GM12878 (cell line): ENCODE measurements around the gene CAMTA1. TPM values are rescaled to one million over a fixed set of nuclear protein-coding genes. Genes with fewer than 3 reads are reported as not detected.

Experiments
- ATAC-seq: fragments of 200-7000 bp; cut with Tn5 transposase; 3 replicates; pipeline ENCODE4 v1.9.1; 2020; ENCODE audit warnings: mild to moderate bottlenecking, moderate library complexity
- BruUV-seq: library from RNA; stranded (reverse); fragments of 400-500 nt; replicated peaks from 2 replicates; lab custom pipeline; 2021; lab: Mats Ljungman, UMichigan
- CTCF ChIA-PET: fragments of 300-600 bp; sonication (Branson Sonifier 250); formaldehyde crosslinking; extraction: SDS; loops from one replicate; lab custom pipeline; 2021; ENCODE audit warnings: inconsistent platforms; lab: Yijun Ruan, JAX
- POLR2A ChIA-PET: fragments of 350-600 bp; formaldehyde crosslinking; extraction: SDS; loops from one replicate; lab custom pipeline; 2021; ENCODE audit warnings: inconsistent platforms; lab: Charles Lee
- RAD21 ChIA-PET: fragments of 300-600 bp; sonication (Branson Sonifier 250); formaldehyde crosslinking; loops from one replicate; lab custom pipeline; 2023; ENCODE audit warnings: antibody characterized with exemption; ENCODE audit not compliant: unreplicated experiment; lab: Charles Lee
- SMC1A ChIA-PET: fragments of 300-600 bp; sonication (Branson Sonifier 250); formaldehyde crosslinking; loops from one replicate; lab custom pipeline; 2023; ENCODE audit not compliant: unreplicated experiment, uncharacterized antibody; lab: Charles Lee
- DNase-seq: peaks from one replicate; pipeline ENCODE4 v3.0.0-alpha.2; 2011; ENCODE audit warnings: low read depth, low spot score
- FAIRE-seq: peaks from 3 replicates; lab custom pipeline; 2011; peaks lifted over from hg19 to GRCh38; lab: Jason Lieb, UNC
- H2AFZ ChIP-seq: 2 replicates; pipeline ENCODE4 v1.6.0; 2011; ENCODE audit warnings: low read depth, low read length, control low read depth; ENCODE audit not compliant: control insufficient read depth
- H3K27ac ChIP-seq: 2 replicates; pipeline ENCODE4 v1.5.1; 2011; ENCODE audit warnings: control low read depth; ENCODE audit not compliant: control insufficient read depth, insufficient read depth
- H3K27me3 ChIP-seq, 2 experiments: replicated peaks in 1 of 2; 2 replicates each; pipeline versions ENCODE4 v1.6.0 to v1.6.1; 2011; ENCODE audit warnings: low read length in 1 of 2; ENCODE audit not compliant: control insufficient read depth in 2 of 2, insufficient read depth in 2 of 2
- H3K36me3 ChIP-seq, 2 experiments: 2 replicates each; pipeline ENCODE4 v1.5.1; 2011; ENCODE audit warnings: low read length in 1 of 2; ENCODE audit not compliant: control insufficient read depth in 2 of 2, insufficient read depth in 2 of 2
- H3K4me1 ChIP-seq: 2 replicates; pipeline ENCODE4 v1.6.1; 2011; ENCODE audit warnings: mild to moderate bottlenecking, low read length, moderate library complexity, mixed read lengths; ENCODE audit not compliant: control insufficient read depth, insufficient read depth
- H3K4me2 ChIP-seq: 2 replicates; pipeline ENCODE4 v1.6.0; 2011; ENCODE audit warnings: control low read depth; ENCODE audit not compliant: control insufficient read depth, insufficient read depth
- H3K4me3 ChIP-seq: fragments of 200-600 bp; sonication (generic); 2 replicates; pipeline ENCODE4 v1.5.1; 2016
- H3K79me2 ChIP-seq: 2 replicates; pipeline ENCODE4 v1.6.0; 2011; ENCODE audit warnings: low read length; ENCODE audit not compliant: control insufficient read depth, insufficient read depth
- H3K9ac ChIP-seq: 2 replicates; pipeline ENCODE4 v1.8.0; 2011; ENCODE audit warnings: low read length, control low read depth, mixed read lengths; ENCODE audit not compliant: control insufficient read depth, insufficient read depth
- H3K9me3 ChIP-seq: replicated peaks from 3 replicates; pipeline ENCODE4 v1.5.1; 2011; ENCODE audit warnings: mild to moderate bottlenecking, low read length; ENCODE audit not compliant: control insufficient read depth, insufficient read depth
- H4K20me1 ChIP-seq: 2 replicates; pipeline ENCODE4 v1.6.0; 2011; ENCODE audit not compliant: control insufficient read depth, insufficient read depth
- BRCA1 ChIP-seq: IDR thresholded peaks from 2 replicates; pipeline ENCODE4 v1.6.1; 2011; ENCODE audit warnings: low read depth, low read length, improper control_type of control experiment
- EZH2 ChIP-seq: IDR thresholded peaks from 2 replicates; pipeline ENCODE4 v1.6.1; 2012; ENCODE audit warnings: low read depth, mild to moderate bottlenecking, control low read depth, inconsistent platforms, low read length, borderline replicate concordance; ENCODE audit not compliant: control insufficient read depth
- MYB ChIP-seq: fragments of 150-350 bp; IDR thresholded peaks from 2 replicates; pipeline ENCODE4 v1.6.1; 2014; ENCODE audit warnings: mild to moderate bottlenecking, low read depth, low read length, borderline replicate concordance
- NR2F1 ChIP-seq: fragments of 450-650 bp; conservative IDR thresholded peaks from 2 replicates; pipeline ENCODE4 v1.6.1; 2017; ENCODE audit warnings: mild to moderate bottlenecking
- RAD51 ChIP-seq: fragments of 450-650 bp; IDR thresholded peaks from 2 replicates; pipeline ENCODE4 v1.6.1; 2016; ENCODE audit warnings: moderate library complexity, mild to moderate bottlenecking, inconsistent platforms
- ZBED1 ChIP-seq: IDR thresholded peaks from 2 replicates; pipeline ENCODE4 v1.6.1; 2016; ENCODE audit warnings: borderline replicate concordance
- WGBS: methylation state at CpG from one replicate; pipeline ENCODE4 v1.1.6; 2016; ENCODE audit warnings: low lambda C conversion rate; ENCODE audit not compliant: insufficient replicate concordance, insufficient coverage; ENCODE audit errors: missing lambda C conversion rate; 5-methylcytosine and 5-hydroxymethylcytosine counted together
- in situ Hi-C: fragments of 300-500 bp; cut with MboI; formaldehyde crosslinking; loops from 9 replicates; pipeline ENCODE4 v1.14.3; 2018; ENCODE audit warnings: mixed read lengths
- intact Hi-C: fragments of 100-400 bp; cut with micrococcal nuclease; formaldehyde crosslinking; loops from one replicate; pipeline ENCODE4 v1.14.2; 2022; ENCODE audit not compliant: unreplicated experiment
- polyA plus RNA-seq, 11 experiments: library from polyadenylated mRNA; depleted of rRNA in 4 of 11; unstranded in 6 of 11; stranded (reverse) in 5 of 11; fragments of >200 nt; fragmentation: Nextera tagmentation in 4 of 11; fragmentation: Illumina TruSeq in 1 of 11; extraction: Ambion mirVana in 4 of 11; extraction: Trizol in 1 of 11; gene quantifications; 1 replicate in 1 of 11; 2 replicates in 10 of 11; pipeline versions ENCODE4 v1.2.1 to v1.2.3, GENCODE V29; 2011 to 2016; ENCODE audit warnings: inconsistent platforms in 2 of 11, missing spikeins in 2 of 11, low read depth in 1 of 11
- total RNA-seq, 4 experiments: library from RNA; depleted of rRNA in 3 of 4; stranded (reverse); fragments of >200 nt in 3 of 4; fragmentation: Illumina TruSeq in 1 of 4; extraction: Trizol in 1 of 4; gene quantifications; 2 replicates each; pipeline versions ENCODE4 v1.2.1 to v1.2.3, GENCODE V29; 2013 to 2021
- TF ChIP-seq, protein P1 (sequence below): fragments of 450-650 bp; IDR thresholded peaks from 2 replicates; pipeline ENCODE4 v1.6.1; 2017; ENCODE audit warnings: mild to moderate bottlenecking, moderate library complexity
- TF ChIP-seq, protein P2 (sequence below): IDR thresholded peaks from 2 replicates; pipeline ENCODE4 v1.6.1; 2012; ENCODE audit warnings: low read depth, low read length, improper control_type of control experiment
- TF ChIP-seq, protein P3 (sequence below): fragments of 450-650 bp; IDR thresholded peaks from 2 replicates; pipeline ENCODE4 v1.6.1; 2014; ENCODE audit warnings: mild to moderate bottlenecking
- TF ChIP-seq, protein P4 (sequence below): fragments of 450-650 bp; IDR thresholded peaks from 2 replicates; pipeline ENCODE4 v1.6.1; 2016; ENCODE audit warnings: mild to moderate bottlenecking

The CAMTA1 gene
- total and polyA plus RNA-seq, 10 of the 15 experiments (the other 5 are each of a cell fraction or from before 2014, with no cell fraction given): 37.7 to 148 (median 76.4) TPM

DNA sequence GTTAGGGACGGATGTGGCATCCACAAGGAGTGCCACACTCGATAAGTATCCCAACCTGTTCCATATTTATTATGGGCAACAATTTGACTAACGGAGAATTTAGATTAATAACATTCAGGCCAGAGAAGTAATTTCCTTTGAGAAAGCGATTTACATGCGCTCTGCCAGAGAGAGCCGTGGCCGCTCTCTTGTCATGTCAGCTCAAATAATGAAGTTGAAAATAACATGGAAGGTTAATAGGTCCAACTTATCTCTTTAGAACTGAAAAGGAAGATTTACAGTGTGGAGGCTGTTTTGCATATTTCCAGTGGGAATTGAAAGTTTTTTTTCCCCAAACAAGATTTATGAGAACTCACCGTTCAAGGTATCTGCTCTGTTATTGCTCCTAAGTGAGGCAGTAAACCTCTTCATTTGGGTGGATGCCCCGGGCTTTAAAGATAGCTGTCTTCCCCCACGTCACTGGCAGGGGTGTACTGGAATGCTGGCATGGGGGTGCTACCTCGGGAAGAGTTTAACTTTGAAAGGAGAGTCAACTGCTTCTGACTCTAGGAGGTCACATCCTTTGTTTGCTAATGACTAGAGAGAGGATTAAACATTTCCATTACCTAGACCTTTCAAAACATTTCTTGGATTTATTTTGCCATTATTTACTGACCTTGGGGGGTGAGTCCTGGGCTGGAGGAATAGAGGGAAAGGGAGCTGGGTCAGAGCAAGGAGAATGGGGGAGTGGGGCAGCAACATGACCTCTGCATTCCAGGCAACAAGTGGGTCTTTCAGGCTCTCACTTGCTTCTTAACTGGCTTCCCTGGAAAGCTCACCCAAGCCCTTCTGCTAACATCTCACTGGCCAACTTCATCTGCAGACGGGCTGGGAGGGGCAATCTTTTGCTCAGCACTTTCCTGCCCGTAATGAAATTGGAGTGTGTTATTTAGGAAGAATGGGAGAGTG, 204.2 kb downstream of the CAMTA1 start:
- no peak for FAIRE-seq
- no peak overlapping the region for H3K27ac ChIP-seq
- in situ Hi-C loops (no loop called here), intact Hi-C loops (no loop called here)
- H3K9ac ChIP-seq: no peak overlapping the region
- SMC1A ChIA-PET: no interaction called here
- no peak for ATAC-seq
- POLR2A ChIA-PET: no interaction called here
- WGBS: 29% methylated on average over 13 of the region's 13 CpGs
- CTCF ChIA-PET: interaction anchor here (0.5 kb wide), 1 partner anchor 658 kb away, joined by 3 read pairs; no protein-coding TSS in a partner anchor
- H3K27me3 ChIP-seq: peaks cover 0 to 3% of the 10 kb centered on the region in 2 experiments; a peak in 2 of 4 replicates
- no peaks in the 10 kb centered on the region for H4K20me1 ChIP-seq
- no peaks in the 10 kb centered on the region for H3K36me3 ChIP-seq
- TF ChIP-seq BRCA1 (no peak), MYB (no peak), ZBED1 (no peak), EZH2 (no peak), NR2F1 (no peak), RAD51 (no peak)
- TF ChIP-seq, protein P1, sequence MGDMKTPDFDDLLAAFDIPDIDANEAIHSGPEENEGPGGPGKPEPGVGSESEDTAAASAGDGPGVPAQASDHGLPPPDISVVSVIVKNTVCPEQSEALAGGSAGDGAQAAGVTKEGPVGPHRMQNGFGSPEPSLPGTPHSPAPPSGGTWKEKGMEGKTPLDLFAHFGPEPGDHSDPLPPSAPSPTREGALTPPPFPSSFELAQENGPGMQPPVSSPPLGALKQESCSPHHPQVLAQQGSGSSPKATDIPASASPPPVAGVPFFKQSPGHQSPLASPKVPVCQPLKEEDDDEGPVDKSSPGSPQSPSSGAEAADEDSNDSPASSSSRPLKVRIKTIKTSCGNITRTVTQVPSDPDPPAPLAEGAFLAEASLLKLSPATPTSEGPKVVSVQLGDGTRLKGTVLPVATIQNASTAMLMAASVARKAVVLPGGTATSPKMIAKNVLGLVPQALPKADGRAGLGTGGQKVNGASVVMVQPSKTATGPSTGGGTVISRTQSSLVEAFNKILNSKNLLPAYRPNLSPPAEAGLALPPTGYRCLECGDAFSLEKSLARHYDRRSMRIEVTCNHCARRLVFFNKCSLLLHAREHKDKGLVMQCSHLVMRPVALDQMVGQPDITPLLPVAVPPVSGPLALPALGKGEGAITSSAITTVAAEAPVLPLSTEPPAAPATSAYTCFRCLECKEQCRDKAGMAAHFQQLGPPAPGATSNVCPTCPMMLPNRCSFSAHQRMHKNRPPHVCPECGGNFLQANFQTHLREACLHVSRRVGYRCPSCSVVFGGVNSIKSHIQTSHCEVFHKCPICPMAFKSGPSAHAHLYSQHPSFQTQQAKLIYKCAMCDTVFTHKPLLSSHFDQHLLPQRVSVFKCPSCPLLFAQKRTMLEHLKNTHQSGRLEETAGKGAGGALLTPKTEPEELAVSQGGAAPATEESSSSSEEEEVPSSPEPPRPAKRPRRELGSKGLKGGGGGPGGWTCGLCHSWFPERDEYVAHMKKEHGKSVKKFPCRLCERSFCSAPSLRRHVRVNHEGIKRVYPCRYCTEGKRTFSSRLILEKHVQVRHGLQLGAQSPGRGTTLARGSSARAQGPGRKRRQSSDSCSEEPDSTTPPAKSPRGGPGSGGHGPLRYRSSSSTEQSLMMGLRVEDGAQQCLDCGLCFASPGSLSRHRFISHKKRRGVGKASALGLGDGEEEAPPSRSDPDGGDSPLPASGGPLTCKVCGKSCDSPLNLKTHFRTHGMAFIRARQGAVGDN: no peak
- TF ChIP-seq, protein P2, sequence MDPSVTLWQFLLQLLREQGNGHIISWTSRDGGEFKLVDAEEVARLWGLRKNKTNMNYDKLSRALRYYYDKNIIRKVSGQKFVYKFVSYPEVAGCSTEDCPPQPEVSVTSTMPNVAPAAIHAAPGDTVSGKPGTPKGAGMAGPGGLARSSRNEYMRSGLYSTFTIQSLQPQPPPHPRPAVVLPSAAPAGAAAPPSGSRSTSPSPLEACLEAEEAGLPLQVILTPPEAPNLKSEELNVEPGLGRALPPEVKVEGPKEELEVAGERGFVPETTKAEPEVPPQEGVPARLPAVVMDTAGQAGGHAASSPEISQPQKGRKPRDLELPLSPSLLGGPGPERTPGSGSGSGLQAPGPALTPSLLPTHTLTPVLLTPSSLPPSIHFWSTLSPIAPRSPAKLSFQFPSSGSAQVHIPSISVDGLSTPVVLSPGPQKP: no peak
- TF ChIP-seq, protein P3, sequence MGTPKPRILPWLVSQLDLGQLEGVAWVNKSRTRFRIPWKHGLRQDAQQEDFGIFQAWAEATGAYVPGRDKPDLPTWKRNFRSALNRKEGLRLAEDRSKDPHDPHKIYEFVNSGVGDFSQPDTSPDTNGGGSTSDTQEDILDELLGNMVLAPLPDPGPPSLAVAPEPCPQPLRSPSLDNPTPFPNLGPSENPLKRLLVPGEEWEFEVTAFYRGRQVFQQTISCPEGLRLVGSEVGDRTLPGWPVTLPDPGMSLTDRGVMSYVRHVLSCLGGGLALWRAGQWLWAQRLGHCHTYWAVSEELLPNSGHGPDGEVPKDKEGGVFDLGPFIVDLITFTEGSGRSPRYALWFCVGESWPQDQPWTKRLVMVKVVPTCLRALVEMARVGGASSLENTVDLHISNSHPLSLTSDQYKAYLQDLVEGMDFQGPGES: no peak
- TF ChIP-seq, protein P4, sequence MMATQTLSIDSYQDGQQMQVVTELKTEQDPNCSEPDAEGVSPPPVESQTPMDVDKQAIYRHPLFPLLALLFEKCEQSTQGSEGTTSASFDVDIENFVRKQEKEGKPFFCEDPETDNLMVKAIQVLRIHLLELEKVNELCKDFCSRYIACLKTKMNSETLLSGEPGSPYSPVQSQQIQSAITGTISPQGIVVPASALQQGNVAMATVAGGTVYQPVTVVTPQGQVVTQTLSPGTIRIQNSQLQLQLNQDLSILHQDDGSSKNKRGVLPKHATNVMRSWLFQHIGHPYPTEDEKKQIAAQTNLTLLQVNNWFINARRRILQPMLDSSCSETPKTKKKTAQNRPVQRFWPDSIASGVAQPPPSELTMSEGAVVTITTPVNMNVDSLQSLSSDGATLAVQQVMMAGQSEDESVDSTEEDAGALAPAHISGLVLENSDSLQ: no peak
- BruUV-seq: no TSS peak
- H3K79me2 ChIP-seq: no peaks in the 10 kb centered on the region
- H3K9me3 ChIP-seq: no peaks in the 10 kb centered on the region; the same call in 2 of the 3 replicates
- no peaks in the 10 kb centered on the region for H3K4me1 ChIP-seq
- H3K4me3 ChIP-seq: no peak overlapping the region
- RAD21 ChIA-PET: no interaction called here
- H3K4me2 ChIP-seq: no peak overlapping the region
- DNase-seq: no peak
- no peak overlapping the region for H2AFZ ChIP-seq
